Transverse colon (tissue), 3 donors: ENCODE results near the gene RPTOR.

ENCODE experiments used
- EP300 ChIP-seq: sonication (generic); formaldehyde crosslinking; IDR thresholded peaks from one replicate; pipeline ENCODE4 v1.6.1; 2017; ENCODE audit warnings: antibody characterized with exemption, low read depth
- POLR2A ChIP-seq: fragments of 450-650 bp; IDR thresholded peaks from one replicate; pipeline ENCODE4 v1.6.1; 2016; ENCODE audit warnings: antibody characterized with exemption, mild to moderate bottlenecking, moderate library complexity
- TF ChIP-seq, protein P1 (sequence below), 5 experiments: fragments of 200-600 bp in 3 of 5; fragments of 450-650 bp in 2 of 5; sonication (generic) in 3 of 5; IDR thresholded peaks; 1 replicate in 2 of 5; 2 replicates in 3 of 5; pipeline ENCODE4 v1.5.1; 2016 to 2017; ENCODE audit warnings: antibody characterized with exemption in 5 of 5, inconsistent platforms in 3 of 5, mild to moderate bottlenecking in 2 of 5, moderate library complexity in 1 of 5

DNA sequence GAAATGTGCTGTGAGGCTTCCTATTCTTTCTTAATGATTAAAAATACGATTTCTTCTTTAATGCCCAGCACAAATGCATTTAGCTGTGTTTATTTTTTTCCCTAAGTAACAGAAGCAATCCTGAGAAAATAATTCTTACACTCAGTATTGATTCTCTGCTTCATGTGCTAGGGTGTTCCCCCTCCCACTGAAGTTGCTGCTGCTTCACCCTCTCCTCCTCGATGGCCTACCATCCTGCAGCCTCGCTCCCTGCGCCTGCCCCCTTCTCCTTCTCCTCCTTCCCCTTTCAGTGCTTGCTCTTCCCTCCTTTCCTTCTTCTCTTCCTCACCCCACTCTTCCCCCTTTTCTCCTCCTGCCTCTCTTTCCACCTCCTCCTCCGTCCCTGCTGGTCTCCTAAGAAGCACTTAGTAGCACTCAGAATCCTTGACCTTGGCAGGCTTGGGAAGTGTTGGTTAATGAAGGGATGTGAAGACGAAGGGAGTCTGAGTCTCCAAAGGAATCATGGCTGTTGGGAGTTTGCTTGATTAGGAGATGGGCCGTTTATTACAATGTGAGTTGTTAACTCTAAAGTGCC, 119.7 kb downstream of the RPTOR start:
- TF ChIP-seq, protein P1, sequence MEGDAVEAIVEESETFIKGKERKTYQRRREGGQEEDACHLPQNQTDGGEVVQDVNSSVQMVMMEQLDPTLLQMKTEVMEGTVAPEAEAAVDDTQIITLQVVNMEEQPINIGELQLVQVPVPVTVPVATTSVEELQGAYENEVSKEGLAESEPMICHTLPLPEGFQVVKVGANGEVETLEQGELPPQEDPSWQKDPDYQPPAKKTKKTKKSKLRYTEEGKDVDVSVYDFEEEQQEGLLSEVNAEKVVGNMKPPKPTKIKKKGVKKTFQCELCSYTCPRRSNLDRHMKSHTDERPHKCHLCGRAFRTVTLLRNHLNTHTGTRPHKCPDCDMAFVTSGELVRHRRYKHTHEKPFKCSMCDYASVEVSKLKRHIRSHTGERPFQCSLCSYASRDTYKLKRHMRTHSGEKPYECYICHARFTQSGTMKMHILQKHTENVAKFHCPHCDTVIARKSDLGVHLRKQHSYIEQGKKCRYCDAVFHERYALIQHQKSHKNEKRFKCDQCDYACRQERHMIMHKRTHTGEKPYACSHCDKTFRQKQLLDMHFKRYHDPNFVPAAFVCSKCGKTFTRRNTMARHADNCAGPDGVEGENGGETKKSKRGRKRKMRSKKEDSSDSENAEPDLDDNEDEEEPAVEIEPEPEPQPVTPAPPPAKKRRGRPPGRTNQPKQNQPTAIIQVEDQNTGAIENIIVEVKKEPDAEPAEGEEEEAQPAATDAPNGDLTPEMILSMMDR (IDR thresholded peaks at IDR 0.05), result no peak
- TF ChIP-seq EP300 (no peak), POLR2A (no peak)
